Astrocyte (in vitro differentiated cells and primary cell): Measurements from ENCODE around the gene EFNA1. TPM values are rescaled to one million over a fixed set of nuclear protein-coding genes. Genes with fewer than 3 reads are reported as not detected.

Experiments
- DNase-seq: peaks from one replicate; pipeline ENCODE4 v3.0.0-alpha.2; 2010; ENCODE audit warnings: low read depth
- FAIRE-seq: peaks from 2 replicates; lab custom pipeline; 2011; peaks lifted over from hg19 to GRCh38; lab: Jason Lieb, UNC
- H2AFZ ChIP-seq: 2 replicates; pipeline ENCODE4 v1.6.0; 2012; ENCODE audit warnings: low read depth, low read length, inconsistent platforms
- H3K27ac ChIP-seq: 2 replicates; pipeline ENCODE4 v1.5.1; 2011; ENCODE audit warnings: low read depth, low read length, inconsistent platforms
- H3K27me3 ChIP-seq: 2 replicates; pipeline ENCODE4 v1.6.0; 2011; ENCODE audit warnings: low read length, inconsistent platforms; ENCODE audit not compliant: insufficient read depth
- H3K36me3 ChIP-seq: 2 replicates; pipeline ENCODE4 v1.5.1; 2011; ENCODE audit warnings: low read length, inconsistent platforms; ENCODE audit not compliant: insufficient read depth
- H3K4me1 ChIP-seq: 2 replicates; pipeline ENCODE4 v1.5.1; 2011; ENCODE audit warnings: low read length, inconsistent platforms; ENCODE audit not compliant: insufficient read depth
- H3K4me2 ChIP-seq: 2 replicates; pipeline ENCODE4 v1.6.0; 2012; ENCODE audit warnings: low read length, inconsistent platforms
- H3K4me3 ChIP-seq: 2 replicates; pipeline ENCODE4 v1.5.1; 2011; ENCODE audit warnings: low read depth, mild to moderate bottlenecking, low read length, inconsistent platforms; ENCODE audit not compliant: insufficient read depth
- H3K79me2 ChIP-seq: 2 replicates; pipeline ENCODE4 v1.6.0; 2012; ENCODE audit warnings: mild to moderate bottlenecking, low read length, inconsistent platforms; ENCODE audit not compliant: insufficient read depth
- H3K9ac ChIP-seq: 2 replicates; pipeline ENCODE4 v1.6.0; 2012; ENCODE audit warnings: mild to moderate bottlenecking, low read length, inconsistent platforms
- H3K9me3 ChIP-seq: 2 replicates; pipeline ENCODE4 v1.5.1; 2012; ENCODE audit warnings: low read depth, mild to moderate bottlenecking, low read length, inconsistent platforms; ENCODE audit not compliant: insufficient read depth
- H4K20me1 ChIP-seq: 2 replicates; pipeline ENCODE4 v1.6.0; 2012; ENCODE audit warnings: low read length, inconsistent platforms; ENCODE audit not compliant: insufficient read depth
- H3K27ac Mint-ChIP-seq: one replicate; pipeline ENCODE4 v1.8.0; 2021; ENCODE audit warnings: mild to moderate bottlenecking, mixed read lengths; ENCODE audit not compliant: unreplicated experiment
- H3K27me3 Mint-ChIP-seq: one replicate; pipeline ENCODE4 v1.8.0; 2021; ENCODE audit warnings: low read depth, mixed read lengths; ENCODE audit not compliant: unreplicated experiment
- H3K36me3 Mint-ChIP-seq: one replicate; pipeline ENCODE4 v1.8.0; 2021; ENCODE audit warnings: low read depth, mixed read lengths; ENCODE audit not compliant: unreplicated experiment
- H3K4me1 Mint-ChIP-seq: one replicate; pipeline ENCODE4 v1.8.0; 2021; ENCODE audit warnings: low read depth, mixed read lengths; ENCODE audit not compliant: unreplicated experiment
- H3K4me3 Mint-ChIP-seq: one replicate; pipeline ENCODE4 v1.8.0; 2021; ENCODE audit warnings: mild to moderate bottlenecking, moderate library complexity, mixed read lengths; ENCODE audit not compliant: unreplicated experiment
- H3K9me3 Mint-ChIP-seq: one replicate; pipeline ENCODE4 v1.8.0; 2021; ENCODE audit warnings: mild to moderate bottlenecking, mixed read lengths; ENCODE audit not compliant: unreplicated experiment
- EZH2 ChIP-seq: IDR thresholded peaks from 2 replicates; pipeline ENCODE4 v1.6.1; 2012; ENCODE audit warnings: mild to moderate bottlenecking, low read length, inconsistent platforms; ENCODE audit not compliant: insufficient read depth
- total RNA-seq: library from RNA; stranded (reverse); gene quantifications from 2 replicates; pipeline ENCODE4 v1.2.1, GENCODE V29; 2021
- TF ChIP-seq, protein P1 (sequence below): IDR thresholded peaks from 2 replicates; pipeline ENCODE4 v1.5.1; 2011; ENCODE audit warnings: low read depth, mild to moderate bottlenecking, inconsistent platforms, low read length, moderate library complexity; ENCODE audit not compliant: insufficient read depth

The EFNA1 gene
- total RNA-seq, 1 donor from 2014 or later, result 16.4 TPM

DNA sequence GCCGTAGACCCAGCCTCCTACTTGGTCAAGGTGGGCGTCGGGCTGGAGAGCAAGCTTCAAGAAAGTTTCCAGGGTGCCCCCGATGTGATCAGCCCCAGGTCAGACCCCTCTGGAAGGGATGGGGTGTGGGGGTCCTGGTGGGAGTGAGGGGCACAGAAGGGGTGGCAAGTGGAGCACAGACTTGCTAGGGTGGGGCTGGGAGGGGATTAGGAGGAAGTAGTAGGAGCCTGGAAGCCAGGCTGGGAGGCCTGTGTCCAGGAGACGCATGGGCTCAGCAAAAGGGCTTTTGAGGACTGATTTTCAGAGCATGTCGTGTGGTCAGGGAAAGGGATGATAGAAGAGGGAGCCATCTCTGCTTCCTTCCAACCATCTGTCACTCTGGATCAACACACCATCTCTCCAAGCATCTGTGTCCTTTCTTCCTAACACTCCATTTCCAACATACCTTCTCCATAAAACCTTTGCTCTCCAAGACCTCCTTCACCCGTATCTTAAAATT is 54.4 kb downstream of the EFNA1 start:
- Histone ChIP-seq H4K20me1 (peaks cover 11% of the 10 kb centered on the region), H2AFZ (no peak overlapping the region), H3K79me2 (no peaks in the 10 kb centered on the region), H3K9me3 (no peaks in the 10 kb centered on the region), H3K36me3 (peaks cover 8% of the 10 kb centered on the region), H3K4me1 (no peaks in the 10 kb centered on the region), H3K27me3 (no peaks in the 10 kb centered on the region), H3K4me3 (no peak overlapping the region), H3K9ac (no peak overlapping the region), H3K4me2 (no peak overlapping the region), H3K27ac (no peak overlapping the region)
- Mint-ChIP-seq H3K36me3 (peaks cover 12% of the 10 kb centered on the region), H3K4me1 (peaks cover 2% of the 10 kb centered on the region), H3K4me3 (no peak overlapping the region), H3K27ac (no peak overlapping the region), H3K9me3 (no peaks in the 10 kb centered on the region), H3K27me3 (no peaks in the 10 kb centered on the region)
- FAIRE-seq (no peak), DNase-seq (no peak)
- no peak for TF ChIP-seq EZH2
- TF ChIP-seq, protein P1, sequence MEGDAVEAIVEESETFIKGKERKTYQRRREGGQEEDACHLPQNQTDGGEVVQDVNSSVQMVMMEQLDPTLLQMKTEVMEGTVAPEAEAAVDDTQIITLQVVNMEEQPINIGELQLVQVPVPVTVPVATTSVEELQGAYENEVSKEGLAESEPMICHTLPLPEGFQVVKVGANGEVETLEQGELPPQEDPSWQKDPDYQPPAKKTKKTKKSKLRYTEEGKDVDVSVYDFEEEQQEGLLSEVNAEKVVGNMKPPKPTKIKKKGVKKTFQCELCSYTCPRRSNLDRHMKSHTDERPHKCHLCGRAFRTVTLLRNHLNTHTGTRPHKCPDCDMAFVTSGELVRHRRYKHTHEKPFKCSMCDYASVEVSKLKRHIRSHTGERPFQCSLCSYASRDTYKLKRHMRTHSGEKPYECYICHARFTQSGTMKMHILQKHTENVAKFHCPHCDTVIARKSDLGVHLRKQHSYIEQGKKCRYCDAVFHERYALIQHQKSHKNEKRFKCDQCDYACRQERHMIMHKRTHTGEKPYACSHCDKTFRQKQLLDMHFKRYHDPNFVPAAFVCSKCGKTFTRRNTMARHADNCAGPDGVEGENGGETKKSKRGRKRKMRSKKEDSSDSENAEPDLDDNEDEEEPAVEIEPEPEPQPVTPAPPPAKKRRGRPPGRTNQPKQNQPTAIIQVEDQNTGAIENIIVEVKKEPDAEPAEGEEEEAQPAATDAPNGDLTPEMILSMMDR, result no peak

DNA sequence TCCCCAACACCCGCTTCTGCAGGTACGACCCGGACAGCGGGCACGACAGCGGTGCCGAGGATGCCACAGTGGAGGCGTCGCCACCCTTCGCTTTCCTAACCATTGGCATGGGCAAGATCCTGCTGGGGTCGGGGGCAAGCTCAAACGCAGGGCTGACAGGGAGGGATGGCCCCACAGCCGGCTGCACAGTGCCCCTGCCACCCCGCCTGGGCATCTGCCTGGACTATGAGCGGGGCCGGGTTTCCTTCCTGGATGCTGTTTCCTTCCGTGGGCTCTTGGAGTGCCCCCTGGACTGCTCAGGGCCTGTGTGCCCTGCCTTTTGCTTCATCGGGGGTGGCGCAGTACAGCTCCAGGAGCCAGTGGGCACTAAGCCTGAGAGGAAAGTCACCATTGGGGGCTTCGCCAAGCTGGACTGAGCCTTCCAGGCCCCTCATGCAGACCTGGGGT is 56.1 kb downstream of the EFNA1 start:
- H3K27me3 ChIP-seq, result no peaks in the 10 kb centered on the region
- no peaks in the 10 kb centered on the region for H3K79me2 ChIP-seq
- H3K9ac ChIP-seq, result no peak overlapping the region
- peaks cover 4% of the 10 kb centered on the region for H4K20me1 ChIP-seq
- Mint-ChIP-seq H3K4me3 (no peak overlapping the region), H3K27ac (no peak overlapping the region), H3K27me3 (peaks cover 1% of the 10 kb centered on the region), H3K4me1 (peaks cover 2% of the 10 kb centered on the region), H3K9me3 (peaks cover 3% of the 10 kb centered on the region), H3K36me3 (peaks cover 14% of the 10 kb centered on the region)
- no peak overlapping the region for H2AFZ ChIP-seq
- H3K36me3 ChIP-seq, result peaks cover 6% of the 10 kb centered on the region
- FAIRE-seq (no peak), DNase-seq (no peak)
- H3K9me3 ChIP-seq, result no peaks in the 10 kb centered on the region
- no peak overlapping the region for H3K27ac ChIP-seq
- no peak overlapping the region for H3K4me2 ChIP-seq
- H3K4me3 ChIP-seq, result no peak overlapping the region
- no peak for TF ChIP-seq EZH2
- TF ChIP-seq, protein P1, result no peak
- H3K4me1 ChIP-seq, result no peaks in the 10 kb centered on the region

- Mint-ChIP-seq H3K4me1 (peaks cover 2% of the 10 kb centered on the region), H3K36me3 (peaks cover 14% of the 10 kb centered on the region), H3K9me3 (peaks cover 3% of the 10 kb centered on the region), H3K27ac (no peak overlapping the region), H3K27me3 (peaks cover 1% of the 10 kb centered on the region), H3K4me3 (no peak overlapping the region)
- no peak overlapping the region for H3K9ac ChIP-seq
- H2AFZ ChIP-seq, result no peak overlapping the region
- TF ChIP-seq EZH2, result no peak
- TF ChIP-seq, protein P1, result no peak
- H4K20me1 ChIP-seq, result no peaks in the 10 kb centered on the region
- H3K36me3 ChIP-seq, result peaks cover 6% of the 10 kb centered on the region
- H3K4me2 ChIP-seq, result no peak overlapping the region
- no peaks in the 10 kb centered on the region for H3K27me3 ChIP-seq
- no peaks in the 10 kb centered on the region for H3K79me2 ChIP-seq
- H3K4me1 ChIP-seq, result no peaks in the 10 kb centered on the region
- H3K4me3 ChIP-seq, result no peak overlapping the region
- no peak overlapping the region for H3K27ac ChIP-seq
- FAIRE-seq (no peak), DNase-seq (no peak)
- no peaks in the 10 kb centered on the region for H3K9me3 ChIP-seq
These were observed 56.7 kb downstream of the EFNA1 start for GRCh38 chr1:155184351-155184811.
